ENCODE results near the gene NCKAP5.

DNA sequence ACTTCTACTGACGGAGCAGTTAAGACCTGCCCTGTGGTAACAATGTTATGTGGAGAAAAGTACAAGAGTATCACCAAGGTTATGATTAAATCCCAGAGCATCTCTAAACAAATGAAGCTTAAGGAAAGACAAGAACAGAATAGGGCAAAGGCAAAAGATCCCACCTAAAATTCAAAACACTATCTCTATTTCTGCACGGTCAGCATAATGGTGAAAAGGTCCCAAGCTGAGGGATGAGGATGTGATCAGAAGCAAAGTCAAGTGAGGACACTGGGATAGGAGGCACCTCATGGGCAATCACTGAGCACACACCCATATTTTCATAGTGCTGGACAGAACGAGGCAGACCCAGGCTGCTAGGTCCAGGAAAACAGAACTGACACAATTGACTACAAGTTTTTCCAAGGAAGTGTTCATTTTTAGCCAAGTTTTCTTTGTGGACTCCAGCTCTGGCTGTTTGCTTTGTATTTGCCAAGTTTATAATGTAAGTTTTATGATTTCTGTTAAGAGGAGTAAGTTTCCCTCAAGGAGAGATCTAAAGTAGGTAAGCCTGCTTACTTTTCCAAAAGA, 77.8 kb downstream of the NCKAP5 start:
- no peak for TF ChIP-seq EZH2 (IDR thresholded peaks at IDR 0.05; ENCODE audit: insufficient read depth, poor library complexity, severe bottlenecking)
- TF ChIP-seq EZH2phosphoT487 (IDR thresholded peaks at IDR 0.05; ENCODE audit: insufficient read depth, low read depth) = no peak

Measured in GM23248 (cell line).